Kidney tubule cell (primary cell): ENCODE results near the gene HOATZ.
A peak's percentile ranks its signal among the peaks of the same experiment; 100 is the strongest.

ENCODE experiments used
- DNase-seq: peaks from one replicate; pipeline ENCODE4 v3.0.0-alpha.2; 2018; ENCODE audit warnings: low spot score

The HOATZ gene

DNA sequence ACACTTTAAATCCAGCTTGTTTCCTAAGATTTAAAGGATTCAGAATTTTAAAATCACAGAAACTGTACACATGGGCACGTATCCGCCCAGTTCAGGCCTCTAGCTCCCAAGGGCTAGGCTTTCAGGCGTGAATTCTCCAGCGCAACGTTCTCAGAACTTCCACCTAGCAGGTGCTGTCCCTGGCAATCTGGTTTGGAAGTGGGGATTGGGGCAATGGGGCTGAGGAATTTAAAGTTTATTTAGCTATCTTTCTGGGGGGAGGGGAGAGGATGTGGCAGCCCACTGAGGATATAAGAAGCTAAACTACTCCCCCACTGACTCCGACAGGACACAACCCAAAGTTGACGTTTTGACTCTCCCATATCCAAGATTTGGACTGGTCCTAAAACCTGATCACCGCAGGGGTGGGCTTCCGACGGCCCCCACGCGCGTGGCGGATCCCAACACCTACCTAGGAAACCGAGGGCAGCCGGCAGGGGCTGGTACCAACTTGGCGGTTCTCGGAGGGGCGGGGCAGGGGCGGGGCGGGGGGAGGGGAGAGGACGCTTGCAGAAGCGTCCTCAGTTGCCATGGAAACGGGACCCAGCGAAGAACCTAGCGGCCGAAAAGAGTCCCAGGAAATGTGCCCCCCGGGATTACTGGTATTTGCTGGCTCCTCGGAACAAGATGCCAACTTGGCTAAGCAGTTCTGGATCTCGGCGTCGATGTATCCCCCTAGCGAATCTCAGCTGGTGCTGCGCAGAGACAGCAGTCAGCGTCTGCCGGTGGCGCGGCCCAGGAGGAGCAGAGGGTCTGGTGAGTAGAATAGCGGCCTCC is at the start of gene HOATZ:
Gene HOATZ, plus strand, starts transcription at position 563 of the 816 bp plus-strand sequence. Its CDS starts 7 bp downstream, at position 570.
- no peak for DNase-seq

- peak; percentile 71 for DNase-seq
Observed at GRCh38 chr11:111465400-111465799, 49.2 kb upstream of the HOATZ start.

GRCh38 chr11:111466615-111467014 is 48.0 kb upstream of the HOATZ start:
- no peak for DNase-seq

- DNase-seq, result no peak
Observed at GRCh38 chr11:111469200-111469599, 45.4 kb upstream of the HOATZ start.

DNA sequence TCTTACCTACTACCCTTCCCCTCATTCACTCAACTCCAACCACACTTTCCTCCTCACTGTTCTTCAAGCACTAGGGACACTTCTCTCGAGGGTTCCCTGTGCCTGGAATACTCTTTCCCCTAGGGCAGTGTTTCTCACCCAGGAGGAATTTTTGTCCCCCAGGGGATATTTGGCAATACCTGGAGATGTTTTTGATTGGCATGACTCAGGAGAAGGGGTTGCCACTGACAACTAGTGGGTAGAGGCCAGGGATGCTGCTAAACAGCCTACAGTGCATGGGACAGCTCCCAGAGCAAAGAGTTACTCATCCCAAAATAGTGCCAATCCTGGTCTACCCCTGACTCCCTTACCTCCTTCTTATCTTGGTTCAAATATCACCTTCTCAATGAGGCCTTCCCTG is 42.4 kb upstream of the HOATZ start:
- DNase-seq, result peak; percentile 12

DNA sequence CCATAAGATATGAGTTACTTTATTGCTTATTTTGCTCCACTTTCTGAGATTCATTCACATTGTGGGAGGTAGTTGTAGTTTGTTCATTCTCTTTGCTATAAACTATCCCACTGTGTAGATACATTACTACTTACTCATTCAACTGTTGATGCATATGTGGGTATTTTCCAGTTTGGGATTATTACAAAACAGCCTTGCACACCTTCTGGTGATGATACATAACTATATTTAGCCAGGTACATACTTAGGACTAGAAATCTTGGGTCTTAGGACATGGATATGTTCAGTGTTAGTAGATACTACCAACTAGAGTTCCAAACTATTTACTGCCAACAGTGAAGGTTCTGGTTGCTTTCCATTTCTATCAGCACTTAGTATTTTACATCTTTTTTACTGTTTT is 40.1 kb upstream of the HOATZ start:
- DNase-seq, result no peak

- DNase-seq, result no peak
Observed at GRCh38 chr11:111476366-111476765, 38.2 kb upstream of the HOATZ start.

- no peak for DNase-seq
Observed at GRCh38 chr11:111476956-111477355, 37.6 kb upstream of the HOATZ start.

- no peak for DNase-seq
Observed at GRCh38 chr11:111477898-111478297, 36.7 kb upstream of the HOATZ start.

DNA sequence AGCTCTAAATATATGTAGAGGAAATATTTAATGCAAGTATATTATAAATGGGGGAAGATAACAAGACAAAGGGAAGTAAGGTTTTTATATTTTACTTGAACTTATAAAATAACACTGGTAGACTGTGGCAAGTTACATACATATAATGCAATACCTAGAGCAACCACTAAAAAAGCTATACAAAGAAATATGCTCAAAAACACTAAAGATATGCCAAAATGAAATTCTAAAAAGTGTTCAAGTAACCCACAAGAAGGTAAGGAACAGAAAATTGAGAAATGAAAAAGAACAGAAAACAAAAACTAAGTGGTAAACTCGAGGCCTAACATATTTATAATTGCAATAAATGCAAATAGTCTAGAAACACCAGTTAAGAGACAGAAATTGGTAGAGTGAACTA is 34.9 kb upstream of the HOATZ start:
- no peak for DNase-seq

GRCh38 chr11:111483431-111483830 is 31.1 kb upstream of the HOATZ start:
- no peak for DNase-seq

- no peak for DNase-seq
Observed at GRCh38 chr11:111490496-111490895, 24.1 kb upstream of the HOATZ start.

- DNase-seq, result no peak
Observed at GRCh38 chr11:111494040-111494439, 20.5 kb upstream of the HOATZ start.

GRCh38 chr11:111499483-111499882 is 15.1 kb upstream of the HOATZ start:
- DNase-seq, result no peak

DNA sequence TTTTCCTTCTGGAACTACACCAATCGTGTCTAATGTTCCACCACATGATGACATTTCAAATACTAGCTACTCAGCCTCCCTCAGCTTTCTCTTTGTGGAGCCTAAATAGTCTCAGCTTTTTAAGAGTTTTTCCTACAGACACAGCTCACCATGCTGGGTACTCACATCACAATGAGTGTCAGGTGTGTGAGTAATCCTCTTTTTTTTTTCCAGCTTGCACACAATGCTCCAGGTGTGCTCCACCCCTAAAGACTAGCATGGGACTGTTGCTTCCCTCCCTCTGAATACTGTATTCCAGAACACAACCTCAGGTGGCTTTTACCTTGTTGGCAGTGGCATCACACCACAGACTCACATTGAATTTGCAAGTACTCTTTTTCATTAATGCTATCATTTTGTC is 14.1 kb upstream of the HOATZ start:
- no peak for DNase-seq

GRCh38 chr11:111502611-111503010 is 12.0 kb upstream of the HOATZ start:
- DNase-seq, result no peak

- no peak for DNase-seq
Observed at GRCh38 chr11:111510311-111510710, 4.3 kb upstream of the HOATZ start.

- DNase-seq, result peak; percentile 30
Observed at GRCh38 chr11:111512296-111513239, 2.0 kb upstream of the HOATZ start, which contains the start of gene BTG4. Gene BTG4, minus strand, starts transcription at chr11:111512386. Its CDS starts 13,610 bp downstream, at chr11:111498776.

DNA sequence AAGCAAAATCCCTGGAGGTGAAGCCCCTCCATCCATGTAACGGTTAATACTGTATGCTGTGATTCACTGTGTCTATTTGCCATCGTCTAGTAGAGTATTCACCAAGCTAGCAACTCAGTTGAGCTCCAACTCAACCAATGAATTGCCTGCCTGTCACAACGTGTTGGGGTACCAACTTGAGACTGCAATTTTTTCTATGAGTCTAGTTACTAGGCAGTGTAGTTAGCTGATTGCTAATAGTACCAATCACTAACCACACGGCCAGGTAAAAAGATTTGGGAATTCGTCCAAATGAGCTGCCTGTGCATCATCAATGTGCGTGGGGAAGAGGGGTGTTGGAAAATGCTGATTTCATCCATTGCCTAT is 1.4 kb upstream of the HOATZ start:
- DNase-seq, result peak; percentile 29

DNA sequence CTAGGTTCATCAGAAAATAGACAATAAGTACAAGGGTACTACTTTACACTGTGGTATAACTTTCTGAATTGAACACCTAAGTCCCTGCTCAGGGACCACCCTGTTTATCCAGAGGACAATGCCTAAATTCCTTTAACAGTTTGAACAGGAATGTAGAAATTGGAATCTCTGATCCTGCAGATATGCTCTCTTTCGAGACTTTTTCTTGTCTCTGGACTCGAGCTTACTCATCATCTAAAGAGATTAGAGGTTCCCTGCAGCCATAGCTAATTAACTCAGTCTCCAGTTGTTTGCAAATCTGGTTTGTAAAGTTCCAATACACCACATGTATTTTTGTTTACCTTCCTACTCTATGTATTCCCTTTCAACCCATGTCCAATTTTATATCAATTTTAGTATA is 1.0 kb downstream of the HOATZ start:
- no peak for DNase-seq

DNA sequence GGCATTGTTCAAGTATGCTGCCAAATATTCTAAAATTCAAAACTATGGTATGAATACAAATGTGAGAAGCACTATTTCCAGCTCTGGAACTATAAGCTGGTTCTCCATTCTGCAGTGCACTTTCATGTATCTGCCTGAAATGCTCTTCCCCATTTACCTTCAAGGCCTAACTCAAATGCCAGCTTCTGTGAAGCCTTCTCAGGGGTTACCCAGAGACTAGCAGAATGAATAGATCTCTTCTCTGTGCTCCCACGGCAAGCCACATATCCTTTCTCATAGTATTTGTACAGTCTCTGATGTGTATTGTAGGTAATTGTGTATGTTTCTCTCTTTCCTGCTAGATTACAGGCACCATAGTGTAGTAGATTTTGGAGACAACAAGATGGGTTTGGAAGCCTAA is 4.1 kb downstream of the HOATZ start:
- no peak for DNase-seq

- DNase-seq, result peak; percentile 91
Observed at GRCh38 chr11:111520560-111520959, 6.0 kb downstream of the HOATZ start.

DNA sequence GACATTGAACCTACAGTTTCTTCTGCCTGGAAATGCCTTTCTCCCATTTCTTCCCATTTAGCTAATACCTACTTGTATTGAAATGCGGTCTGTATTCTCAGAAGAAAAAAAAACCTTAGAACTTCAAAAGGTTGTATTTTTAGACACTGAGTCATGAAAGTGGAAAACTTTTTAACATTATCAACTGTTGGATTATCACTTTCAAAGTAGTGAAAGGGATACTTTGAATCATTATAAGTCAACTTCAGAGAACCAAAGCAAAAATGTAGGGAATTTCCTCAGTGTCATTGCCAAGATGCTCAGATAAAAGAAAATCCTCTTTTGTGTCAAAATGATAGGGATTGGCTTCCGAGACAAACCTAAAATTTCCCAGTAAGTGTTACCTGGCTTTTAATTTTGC is 6.6 kb downstream of the HOATZ start:
- peak; percentile 65 for DNase-seq
